H1 (cell line): ENCODE results near the gene CKAP2L. TPM values are rescaled to one million over a fixed set of nuclear protein-coding genes. Genes with fewer than 3 reads are reported as not detected.

ENCODE experiments used
- BCL11A ChIP-seq, 2 experiments: IDR thresholded peaks; one replicate each; pipeline ENCODE4 v1.6.1; 2011; ENCODE audit warnings: low read depth in 2 of 2, low read length in 2 of 2, mild to moderate bottlenecking in 2 of 2
- RNF2 ChIP-seq: fragments of 200-900, 300-1000 bp; sonication (generic); IDR thresholded peaks from 2 replicates; pipeline ENCODE4 v1.7.1; 2016; ENCODE audit warnings: borderline replicate concordance, low read depth, mild to moderate bottlenecking, antibody characterized with exemption, low read length; ENCODE audit not compliant: poor library complexity, severe bottlenecking; ENCODE audit errors: missing control alignments
- TAF1 ChIP-seq: IDR thresholded peaks from 2 replicates; pipeline ENCODE4 v1.6.1; 2011; ENCODE audit warnings: mild to moderate bottlenecking, low read depth, low read length
- polyA plus RNA-seq, 7 experiments: library from polyadenylated mRNA; depleted of rRNA in 3 of 7; stranded (reverse) in 5 of 7; unstranded in 2 of 7; fragments of >200 nt in 5 of 7; fragments of 200-250 nt in 2 of 7; gene quantifications; 1 replicate in 5 of 7; 2 replicates in 1 of 7; 4 replicates in 1 of 7; pipeline versions ENCODE4 v1.2.1 to v1.2.3, GENCODE V29; 2011 to 2013; ENCODE audit warnings: missing spikeins in 2 of 7, mixed read lengths in 2 of 7
- total RNA-seq: library from RNA; stranded (reverse); fragmentation: NEBNext Ultra II Directional; extraction: Animal tissue kit (Norgen Biotek cat#: 25700); gene quantifications from 2 replicates; pipeline ENCODE4 v1.2.1, GENCODE V29; 2021
- TF ChIP-seq, protein P1 (sequence below): IDR thresholded peaks from 2 replicates; pipeline ENCODE4 v1.6.1; 2012; ENCODE audit warnings: inconsistent platforms

Gene CKAP2L
- total and polyA plus RNA-seq, 2 of the 8 experiments (the other 6 are each of a cell fraction or from before 2014, with no cell fraction given) = 2.5 to 20.7 TPM

- TF ChIP-seq TAF1 = no peak
- TF ChIP-seq, protein P1, sequence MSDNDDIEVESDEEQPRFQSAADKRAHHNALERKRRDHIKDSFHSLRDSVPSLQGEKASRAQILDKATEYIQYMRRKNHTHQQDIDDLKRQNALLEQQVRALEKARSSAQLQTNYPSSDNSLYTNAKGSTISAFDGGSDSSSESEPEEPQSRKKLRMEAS = no peak
- TF ChIP-seq BCL11A (IDR thresholded peaks at IDR 0.05; ENCODE audit: low read depth in 2 of 2, low read length in 2 of 2) = no peak
- no peak for TF ChIP-seq RNF2
- TF ChIP-seq, all 59 proteins: peak for 0
Measured at GRCh38 chr2:112706170-112706664, 58.2 kb downstream of the CKAP2L start (continued).
